Thyroid gland (tissue), 4 donors: Measurements from ENCODE around the gene ACE. TPM values are rescaled to one million over a fixed set of nuclear protein-coding genes. Genes with fewer than 3 reads are reported as not detected.
A peak's percentile ranks its signal among the peaks of the same experiment; 100 is the strongest.

Experiments
- DNase-seq, 2 donors: peaks; one replicate each; pipeline ENCODE4 v3.0.0-alpha.2; 2019
- H3K27ac ChIP-seq, 3 donors: fragments of 200-600 bp; sonication (generic); 1 replicate in 2 of 3; 2 replicates in 1 of 3; pipeline ENCODE4 v1.5.1; 2016 to 2019; ENCODE audit warnings: mild to moderate bottlenecking in 1 of 3, moderate library complexity in 1 of 3
- H3K27me3 ChIP-seq: fragments of 200-600 bp; sonication (generic); one replicate; pipeline ENCODE4 v1.5.1; 2019
- H3K36me3 ChIP-seq, 2 donors: fragments of 200-600 bp; sonication (generic); one replicate each; pipeline ENCODE4 v1.5.1; 2016 to 2019
- H3K4me1 ChIP-seq, 2 donors: fragments of 200-600 bp; sonication (generic); one replicate each; pipeline ENCODE4 v1.5.1; 2017 to 2019
- H3K4me3 ChIP-seq, 3 donors: fragments of 200-600 bp; sonication (generic); replicated peaks in 1 of 3; 1 replicate in 2 of 3; 2 replicates in 1 of 3; pipeline ENCODE4 v1.5.1; 2016; ENCODE audit warnings: mild to moderate bottlenecking in 1 of 3
- H3K9me3 ChIP-seq: fragments of 200-600 bp; sonication (generic); one replicate; pipeline ENCODE4 v1.5.1; 2017
- POLR2A ChIP-seq, 2 donors: fragments of 450-650 bp; IDR thresholded peaks; one replicate each; pipeline ENCODE4 v1.6.1; 2017; ENCODE audit warnings: antibody characterized with exemption in 2 of 2, mild to moderate bottlenecking in 2 of 2, moderate library complexity in 1 of 2
- WGBS, 2 donors: methylation state at CpG; one replicate each; pipeline ENCODE4 v1.1.5; 2017; 5-methylcytosine and 5-hydroxymethylcytosine counted together
- intact Hi-C: fragments of 100-400 bp; cut with DNase I; formaldehyde crosslinking; loops from one replicate; pipeline ENCODE4 v1.15.1; 2023
- total RNA-seq, 4 donors: library from RNA; depleted of rRNA; stranded (reverse); fragments of >200 nt; gene quantifications; one replicate each; pipeline ENCODE4 v1.2.3, GENCODE V29; 2016
- TF ChIP-seq, protein P1 (sequence below), 6 experiments: fragments of 200-600 bp in 3 of 6; fragments of 450-650 bp in 3 of 6; sonication (generic) in 3 of 6; IDR thresholded peaks; one replicate each; pipeline ENCODE4 v1.5.1; 2016 to 2019; ENCODE audit warnings: antibody characterized with exemption in 6 of 6, mild to moderate bottlenecking in 2 of 6, inconsistent platforms in 1 of 6, moderate library complexity in 1 of 6

Gene ACE
- total RNA-seq, 4 donors from 2014 or later, result 1.1 to 12.7 (median 10.3) TPM

DNA sequence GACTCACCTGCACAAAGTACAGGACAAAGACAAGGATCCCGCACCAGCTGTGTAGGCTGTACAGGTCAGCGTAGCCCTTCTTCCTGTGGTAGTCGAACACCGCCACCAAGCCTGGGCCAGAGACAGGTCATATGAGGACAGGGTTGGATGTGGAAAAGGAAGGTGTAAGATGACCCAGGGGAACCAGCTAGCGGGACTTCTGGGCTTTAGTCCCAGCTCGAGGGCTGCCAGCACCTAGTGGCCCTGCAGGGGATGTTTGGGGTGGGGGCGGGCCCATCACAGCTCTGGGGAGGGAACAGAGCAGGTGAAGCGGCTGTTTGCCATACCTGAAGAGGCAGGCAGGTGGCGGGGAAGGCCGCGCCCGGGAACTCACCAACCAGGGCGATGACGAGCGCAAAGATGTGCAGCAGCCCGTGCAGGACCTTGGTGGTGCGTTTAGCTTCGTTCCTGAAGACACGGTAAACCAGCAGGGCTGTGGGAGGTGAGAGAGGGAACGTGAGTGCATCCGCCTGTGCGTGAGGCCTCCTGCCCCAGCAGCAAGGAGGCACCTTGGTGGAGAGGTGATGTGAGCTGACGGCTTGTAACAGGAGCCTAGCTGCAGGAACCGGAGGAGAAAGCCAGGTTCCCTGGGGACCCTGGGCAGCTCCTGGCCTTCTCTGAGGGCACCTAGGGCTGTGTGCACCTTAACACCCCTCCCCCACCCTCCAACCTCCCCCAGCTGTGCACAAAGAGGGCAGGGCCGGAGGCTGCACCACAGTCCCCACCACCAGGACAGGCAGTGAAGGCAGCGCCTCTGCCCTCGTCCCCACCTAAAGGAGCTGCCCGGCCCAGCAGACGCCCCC, 41.0 kb upstream of the ACE start:
- H3K27ac ChIP-seq, result peak overlapping the region; percentile 12 to 56 (median 37)
- H3K4me1 ChIP-seq, result peaks cover 22 to 52% of the 10 kb centered on the region in 2 donors
- no peaks in the 10 kb centered on the region for H3K9me3 ChIP-seq
- intact Hi-C loops, result no loop called here
- TF ChIP-seq, protein P1, sequence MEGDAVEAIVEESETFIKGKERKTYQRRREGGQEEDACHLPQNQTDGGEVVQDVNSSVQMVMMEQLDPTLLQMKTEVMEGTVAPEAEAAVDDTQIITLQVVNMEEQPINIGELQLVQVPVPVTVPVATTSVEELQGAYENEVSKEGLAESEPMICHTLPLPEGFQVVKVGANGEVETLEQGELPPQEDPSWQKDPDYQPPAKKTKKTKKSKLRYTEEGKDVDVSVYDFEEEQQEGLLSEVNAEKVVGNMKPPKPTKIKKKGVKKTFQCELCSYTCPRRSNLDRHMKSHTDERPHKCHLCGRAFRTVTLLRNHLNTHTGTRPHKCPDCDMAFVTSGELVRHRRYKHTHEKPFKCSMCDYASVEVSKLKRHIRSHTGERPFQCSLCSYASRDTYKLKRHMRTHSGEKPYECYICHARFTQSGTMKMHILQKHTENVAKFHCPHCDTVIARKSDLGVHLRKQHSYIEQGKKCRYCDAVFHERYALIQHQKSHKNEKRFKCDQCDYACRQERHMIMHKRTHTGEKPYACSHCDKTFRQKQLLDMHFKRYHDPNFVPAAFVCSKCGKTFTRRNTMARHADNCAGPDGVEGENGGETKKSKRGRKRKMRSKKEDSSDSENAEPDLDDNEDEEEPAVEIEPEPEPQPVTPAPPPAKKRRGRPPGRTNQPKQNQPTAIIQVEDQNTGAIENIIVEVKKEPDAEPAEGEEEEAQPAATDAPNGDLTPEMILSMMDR (IDR thresholded peaks at IDR 0.05), result peak in 3 of 6 experiments; percentile 24 to 52 (median 51)
- no peak for TF ChIP-seq POLR2A (IDR thresholded peaks at IDR 0.05)
- no peaks in the 10 kb centered on the region for H3K27me3 ChIP-seq
- H3K4me3 ChIP-seq, result no peak overlapping the region
- H3K36me3 ChIP-seq, result peaks cover 6 to 12% of the 10 kb centered on the region in 2 donors
- 44 to 66% methylated on average over 12 to 24 of the region's 29 CpGs for WGBS, 2 donors
- DNase-seq, result peak; percentile 65 to 80

DNA sequence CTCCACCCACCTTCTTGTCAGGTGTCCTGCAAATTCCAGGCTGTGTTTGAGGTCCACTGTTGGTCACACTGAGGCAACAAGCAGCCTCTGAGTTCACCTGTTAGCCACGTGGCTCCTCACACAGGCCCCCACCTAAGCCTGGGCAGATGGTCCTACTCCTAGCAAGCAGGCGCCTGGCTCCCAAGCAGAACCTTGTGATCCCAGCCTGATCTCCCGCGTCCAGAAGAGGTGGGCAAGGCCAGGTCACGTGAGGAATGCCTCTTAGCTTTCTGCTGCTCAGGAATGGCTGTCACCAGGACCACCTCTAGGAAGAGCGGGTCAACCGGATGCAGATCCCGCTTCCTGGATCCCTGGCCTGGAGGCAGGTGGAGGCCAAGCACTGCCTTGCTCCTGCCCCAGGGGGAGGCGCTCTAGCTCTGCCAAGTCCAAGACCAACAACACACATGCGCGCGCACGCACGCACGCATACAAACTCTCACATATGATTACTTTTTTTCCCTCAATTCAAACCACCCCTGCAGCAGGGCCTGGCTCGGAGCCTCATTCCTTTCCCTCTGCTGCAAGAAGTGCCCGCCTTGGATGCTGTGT, 40.2 kb upstream of the ACE start:
- H3K27ac ChIP-seq, result peak overlapping the region in 1 of 3 donors; percentile 37
- H3K9me3 ChIP-seq, result no peaks in the 10 kb centered on the region
- H3K27me3 ChIP-seq, result no peaks in the 10 kb centered on the region
- intact Hi-C loops, result no loop called here
- no peak overlapping the region for H3K4me3 ChIP-seq
- H3K4me1 ChIP-seq, result peaks cover 22 to 52% of the 10 kb centered on the region in 2 donors
- WGBS, 2 donors, result 82 to 88% methylated on average over 16 to 17 of the region's 17 CpGs
- TF ChIP-seq, protein P1 (IDR thresholded peaks at IDR 0.05), result no peak
- peak in 1 of 2 donors; percentile 14 for DNase-seq
- H3K36me3 ChIP-seq, result peaks cover 6 to 12% of the 10 kb centered on the region in 2 donors

DNA sequence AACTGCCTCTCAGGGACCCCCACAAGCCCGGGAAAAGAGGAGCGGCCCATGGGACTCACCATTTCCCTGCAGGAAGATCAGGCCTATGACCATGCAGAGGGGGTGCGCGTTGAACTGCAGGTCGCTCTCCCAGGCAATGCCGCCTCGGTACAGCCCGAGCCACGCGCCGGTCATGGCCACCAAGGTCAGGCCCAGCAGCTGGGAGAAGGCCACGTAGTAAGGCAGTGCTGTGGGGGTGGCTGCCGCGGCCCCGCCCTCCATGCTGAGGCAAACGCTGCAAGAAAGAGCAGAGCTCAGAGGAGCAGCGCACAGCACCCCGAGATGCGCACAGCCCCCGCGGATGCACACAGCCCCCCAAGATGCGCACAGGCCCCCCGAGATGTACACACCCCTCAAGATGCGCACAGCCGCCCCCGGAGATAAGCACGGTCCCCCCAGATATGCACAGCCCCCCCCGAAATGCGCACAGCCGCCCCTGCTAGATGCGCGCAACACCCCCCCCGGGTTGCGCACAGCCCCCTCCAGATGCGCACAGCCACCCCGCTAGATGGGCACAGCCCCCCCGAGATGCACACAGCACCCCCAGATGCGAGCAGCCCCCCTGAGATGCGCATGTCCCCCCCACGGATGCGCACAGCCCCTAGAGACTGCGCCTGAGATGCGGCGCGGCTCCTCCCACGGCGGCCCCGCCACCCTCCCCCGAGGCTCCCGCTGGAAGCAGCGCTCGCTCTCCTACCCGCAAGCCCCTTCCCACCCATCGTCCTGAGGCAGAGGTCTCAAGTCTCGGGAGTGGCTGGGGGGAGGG, 39.4 kb upstream of the ACE start:
- Histone ChIP-seq H3K9me3 (no peaks in the 10 kb centered on the region), H3K4me3 (no peak overlapping the region), H3K36me3 (peaks cover 6 to 8% of the 10 kb centered on the region in 2 donors), H3K4me1 (peaks cover 22 to 52% of the 10 kb centered on the region in 2 donors), H3K27ac (no peak overlapping the region), H3K27me3 (no peaks in the 10 kb centered on the region)
- 73 to 80% methylated on average over 14 to 23 of the region's 55 CpGs for WGBS, 2 donors
- intact Hi-C loops, result no loop called here
- DNase-seq, result no peak
- TF ChIP-seq, protein P1 (IDR thresholded peaks at IDR 0.05), result no peak
- TF ChIP-seq POLR2A (IDR thresholded peaks at IDR 0.05), result no peak

DNA sequence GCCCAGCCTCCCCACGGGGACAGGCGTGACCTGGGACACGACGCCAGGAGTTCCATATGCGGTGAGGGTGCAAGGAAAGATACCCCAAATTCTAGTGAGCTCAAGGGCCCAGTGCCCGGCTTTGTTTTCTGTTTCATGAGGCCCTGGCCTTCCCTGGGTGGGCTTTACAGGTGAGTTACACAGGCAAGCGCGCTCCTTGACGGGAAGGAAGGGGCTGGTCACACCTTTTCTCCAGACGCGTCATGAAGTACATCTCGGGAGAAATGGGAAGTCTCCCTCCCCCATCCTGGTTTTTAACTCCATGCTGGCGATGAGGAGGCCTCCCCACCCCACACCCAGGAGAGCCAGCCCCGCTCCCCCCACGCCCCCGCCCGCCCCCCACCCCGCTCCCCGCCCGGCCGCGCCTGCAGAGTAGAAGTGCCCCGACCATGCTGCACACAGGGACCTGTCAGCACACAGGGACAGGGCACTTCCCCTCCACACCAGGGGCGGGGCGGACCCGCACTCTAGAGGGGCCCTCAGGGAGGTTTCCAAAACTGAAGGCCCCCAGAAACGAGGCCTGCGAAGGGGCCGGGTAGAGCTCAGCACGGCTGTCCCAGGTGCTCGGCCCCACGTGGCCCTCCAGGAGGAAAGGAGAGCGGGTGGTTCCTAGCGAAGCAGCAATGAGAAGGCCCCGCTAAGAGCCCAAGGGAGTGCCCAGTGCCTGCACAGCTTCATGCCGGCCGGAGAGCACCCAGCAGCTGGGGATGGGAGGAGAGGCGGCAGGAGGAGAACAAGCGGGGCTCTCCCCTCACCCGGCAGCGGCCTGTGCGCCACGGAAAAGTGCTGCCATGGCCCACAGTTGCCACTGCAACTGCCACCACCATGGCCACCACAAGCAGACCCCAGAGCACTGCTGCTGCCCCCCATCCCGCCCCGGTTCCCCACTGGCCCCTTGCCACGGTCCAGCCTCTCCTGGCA, 38.5 kb upstream of the ACE start:
- peaks cover 2 to 6% of the 10 kb centered on the region in 2 donors for H3K36me3 ChIP-seq
- TF ChIP-seq, protein P1 (IDR thresholded peaks at IDR 0.05), result no peak
- TF ChIP-seq POLR2A (IDR thresholded peaks at IDR 0.05), result no peak
- peak; percentile 21 to 26 for DNase-seq
- H3K27me3 ChIP-seq, result no peaks in the 10 kb centered on the region
- H3K4me3 ChIP-seq, result no peak overlapping the region
- peak overlapping the region in 1 of 3 donors; percentile 12 for H3K27ac ChIP-seq
- H3K4me1 ChIP-seq, result peaks cover 22 to 51% of the 10 kb centered on the region in 2 donors
- H3K9me3 ChIP-seq, result no peaks in the 10 kb centered on the region
- intact Hi-C loops, result no loop called here
- 55 to 66% methylated on average over 15 to 21 of the region's 46 CpGs for WGBS, 2 donors
